NOMO-1 (cell line): Measurements from ENCODE around the gene FGFR1OP2.
"Not testable (repeated sequence)": the region's sequence is repeated elsewhere in the genome, so short reads cannot be mapped to it uniquely, and the experiment has no call there.

ENCODE experiments used
- DNase-seq, 2 experiments: peaks; one replicate each; lab custom pipeline; 2025; ENCODE audit not compliant: unreplicated experiment in 2 of 2; lab: John Stamatoyannopoulos, UW

Gene FGFR1OP2

GRCh38 chr12:26937863-26938700 lies at the start of gene FGFR1OP2, which contains the start of gene INTS13:
TSS of gene FGFR1OP2 (plus strand) at chr12:26938470. CDS start at chr12:26954159, 15,689 bp downstream.
TSS of gene INTS13 (minus strand) at chr12:26937981. CDS start at chr12:26936803, 1,178 bp downstream.
- DNase-seq, result peak; percentile 97 to 98

GRCh38 chr12:26890784-26891183 lies 47.5 kb upstream of the FGFR1OP2 start:
- DNase-seq, result no peak

GRCh38 chr12:26891704-26892103 lies 46.6 kb upstream of the FGFR1OP2 start:
- DNase-seq, result no peak

- no peak for DNase-seq
Observed at GRCh38 chr12:26895672-26896071, 42.6 kb upstream of the FGFR1OP2 start.

DNA sequence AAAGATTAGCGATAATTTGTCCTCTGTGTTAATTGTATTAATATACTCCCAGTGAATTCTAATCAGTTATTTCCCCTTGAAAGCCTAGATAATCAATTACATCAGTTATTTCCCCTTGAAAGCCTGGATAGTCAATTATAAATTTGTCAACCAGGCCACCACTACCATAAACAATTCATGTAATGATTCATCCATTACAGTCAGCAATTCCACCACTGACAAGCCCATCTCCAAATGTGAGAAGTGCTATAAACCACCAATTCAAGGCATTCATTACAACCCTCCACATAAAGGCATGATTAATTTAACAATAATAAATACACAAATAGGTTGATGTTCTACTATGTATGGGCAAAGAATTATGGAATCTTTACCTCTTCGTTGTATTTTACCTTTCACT lies 41.4 kb upstream of the FGFR1OP2 start:
- no peak for DNase-seq

- DNase-seq, result not testable (repeated sequence)
Observed at GRCh38 chr12:26903396-26903795, 34.9 kb upstream of the FGFR1OP2 start.

GRCh38 chr12:26906024-26906423 lies 32.2 kb upstream of the FGFR1OP2 start:
- no peak for DNase-seq

DNA sequence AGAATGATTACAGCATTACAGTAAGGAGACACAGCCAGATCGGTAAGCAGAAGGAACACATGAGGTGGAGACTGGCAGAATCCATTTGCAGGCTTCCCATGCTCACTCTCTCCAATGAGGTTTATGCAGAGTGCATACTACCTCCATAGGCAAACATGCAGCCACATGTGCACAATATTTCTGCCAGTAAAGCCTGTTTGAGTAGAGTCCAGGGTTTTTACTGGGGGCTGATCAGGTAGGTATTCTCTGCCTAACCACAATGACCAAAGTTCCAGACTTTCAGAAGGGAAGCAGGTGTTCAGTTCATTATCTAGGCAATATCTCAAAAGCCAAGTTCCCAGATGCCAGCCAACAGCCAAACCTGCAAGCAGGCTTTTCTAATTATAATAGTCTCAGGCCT lies 31.6 kb upstream of the FGFR1OP2 start:
- DNase-seq, result no peak

- DNase-seq, result no peak
Observed at GRCh38 chr12:26918321-26919215, 19.7 kb upstream of the FGFR1OP2 start.

GRCh38 chr12:26919216-26919555 lies 19.1 kb upstream of the FGFR1OP2 start:
- no peak for DNase-seq

GRCh38 chr12:26921886-26922285 lies 16.4 kb upstream of the FGFR1OP2 start:
- no peak for DNase-seq

DNA sequence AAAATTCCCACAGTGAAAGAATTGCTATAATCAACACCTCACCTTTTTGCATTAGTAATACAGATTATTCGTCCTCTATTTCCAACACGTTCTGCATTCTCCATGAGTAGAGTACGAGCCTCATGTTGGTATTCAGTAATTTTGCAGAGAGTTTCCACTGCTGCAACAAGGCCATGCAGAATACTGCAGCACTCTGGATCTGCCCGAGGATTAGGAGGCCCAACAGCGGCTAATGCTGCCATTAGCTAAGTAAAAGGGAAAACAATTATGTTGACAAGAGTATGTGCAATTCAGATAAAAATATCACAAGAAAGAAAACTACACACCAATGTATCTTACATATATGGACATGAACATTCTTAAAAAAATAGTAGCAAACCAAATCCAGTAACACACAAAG lies 9.6 kb upstream of the FGFR1OP2 start:
- no peak for DNase-seq

GRCh38 chr12:26929590-26929989 lies 8.7 kb upstream of the FGFR1OP2 start:
- DNase-seq, result no peak

DNA sequence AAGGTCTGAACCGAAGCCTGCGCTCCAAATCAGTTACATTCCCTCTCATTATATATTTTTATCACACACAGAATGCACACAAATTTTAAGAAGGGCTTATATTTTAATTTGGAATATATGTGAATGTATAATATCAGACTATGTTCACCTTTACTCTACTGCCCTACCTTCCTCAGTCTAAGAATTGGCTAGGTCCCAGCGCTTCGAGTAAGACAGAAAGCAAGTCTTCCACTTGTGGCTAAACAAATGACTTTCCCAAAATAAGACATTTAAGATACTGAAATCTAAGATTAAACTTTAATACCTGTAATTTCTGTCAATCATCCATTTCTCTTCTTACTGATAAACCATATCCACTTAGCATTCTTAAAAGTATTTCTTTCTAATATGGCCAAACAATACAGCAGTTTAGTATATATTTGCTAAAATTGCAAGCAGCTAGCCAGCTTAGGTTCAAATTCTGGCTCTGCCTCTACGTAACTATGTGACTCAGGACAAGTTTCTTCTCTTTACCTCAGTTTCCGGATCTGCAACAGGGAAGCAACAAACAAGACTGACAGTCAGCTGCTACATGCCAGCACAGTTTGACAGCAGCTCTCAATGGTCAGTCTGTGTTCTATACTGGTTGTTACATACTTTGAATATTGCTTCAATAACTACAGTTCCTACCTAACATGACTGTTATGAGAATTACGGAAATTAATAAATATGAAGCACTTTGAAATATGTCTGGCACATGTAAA lies 2.5 kb upstream of the FGFR1OP2 start:
- no peak for DNase-seq

- no peak for DNase-seq
Observed at GRCh38 chr12:26936559-26937442, 1.5 kb upstream of the FGFR1OP2 start.

DNA sequence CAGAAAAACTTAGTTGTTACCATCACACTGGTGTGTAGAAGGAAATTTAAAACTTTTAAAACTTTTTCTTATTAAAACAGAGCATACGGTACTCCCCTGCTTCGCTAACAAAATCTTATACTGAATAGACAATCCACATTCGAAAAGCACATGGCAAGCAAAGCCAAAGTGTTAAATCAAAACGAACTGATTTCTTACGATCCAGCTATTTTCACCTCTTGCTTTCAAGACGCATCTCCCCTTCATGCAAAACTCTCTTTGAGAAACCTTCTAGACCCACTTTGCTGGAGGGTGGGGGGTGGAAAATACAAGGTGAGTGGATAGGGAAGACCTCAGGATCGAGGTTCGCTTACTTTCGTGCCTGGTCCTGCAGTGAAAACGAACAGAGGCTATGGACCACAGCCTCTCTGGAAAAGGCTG lies 817 bp upstream of the FGFR1OP2 start:
- no peak for DNase-seq

GRCh38 chr12:26938701-26939062 lies 412 bp downstream of the FGFR1OP2 start:
- no peak for DNase-seq

GRCh38 chr12:26939192-26939832 lies 1.0 kb downstream of the FGFR1OP2 start:
- DNase-seq, result peak in 1 of 2 experiments; percentile 17

DNA sequence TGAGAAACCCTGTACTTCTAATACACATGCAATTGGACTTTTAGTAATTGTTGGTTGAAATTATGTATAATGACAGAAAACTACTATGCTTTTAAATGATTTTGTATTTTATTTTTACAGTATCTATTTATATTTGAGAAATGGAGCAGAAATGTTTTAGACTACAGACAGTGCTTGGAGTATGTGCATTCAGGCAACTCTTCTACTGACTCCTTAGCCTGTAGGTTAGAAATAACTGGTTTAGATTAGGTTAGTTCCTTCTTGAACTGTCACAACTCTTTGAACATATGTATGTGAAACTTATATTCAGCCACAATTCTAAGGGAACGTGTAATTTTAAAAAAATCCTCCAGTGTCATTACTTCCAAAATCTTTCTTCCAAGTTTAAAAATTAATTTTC lies 1.7 kb downstream of the FGFR1OP2 start:
- peak in 1 of 2 experiments; percentile 28 for DNase-seq
